ENCODE measurements around the gene ITLN1.
"Not testable (repeated sequence)": the region's sequence is repeated elsewhere in the genome, so short reads cannot be mapped to it uniquely, and the experiment has no call there.

ITLN1 gene

GRCh38 chr1:160879056-160879455 is 5.9 kb downstream of the ITLN1 start:
- no peaks in the 10 kb centered on the region for H3K27me3 ChIP-seq (ENCODE audit: insufficient read depth, low read length, poor library complexity)
- H3K79me2 ChIP-seq (ENCODE audit: insufficient read depth, low read length): no peaks in the 10 kb centered on the region
- H4K20me1 ChIP-seq (ENCODE audit: insufficient read depth, low read length): no peaks in the 10 kb centered on the region
- H3K4me1 ChIP-seq (ENCODE audit: insufficient read depth, low read length): no peaks in the 10 kb centered on the region
- H3K4me2 ChIP-seq (ENCODE audit: insufficient read depth, low read length): no peak overlapping the region
- DNase-seq: no peak
- H3K27ac ChIP-seq (ENCODE audit: low read length): no peak overlapping the region
- TF ChIP-seq, protein P1, sequence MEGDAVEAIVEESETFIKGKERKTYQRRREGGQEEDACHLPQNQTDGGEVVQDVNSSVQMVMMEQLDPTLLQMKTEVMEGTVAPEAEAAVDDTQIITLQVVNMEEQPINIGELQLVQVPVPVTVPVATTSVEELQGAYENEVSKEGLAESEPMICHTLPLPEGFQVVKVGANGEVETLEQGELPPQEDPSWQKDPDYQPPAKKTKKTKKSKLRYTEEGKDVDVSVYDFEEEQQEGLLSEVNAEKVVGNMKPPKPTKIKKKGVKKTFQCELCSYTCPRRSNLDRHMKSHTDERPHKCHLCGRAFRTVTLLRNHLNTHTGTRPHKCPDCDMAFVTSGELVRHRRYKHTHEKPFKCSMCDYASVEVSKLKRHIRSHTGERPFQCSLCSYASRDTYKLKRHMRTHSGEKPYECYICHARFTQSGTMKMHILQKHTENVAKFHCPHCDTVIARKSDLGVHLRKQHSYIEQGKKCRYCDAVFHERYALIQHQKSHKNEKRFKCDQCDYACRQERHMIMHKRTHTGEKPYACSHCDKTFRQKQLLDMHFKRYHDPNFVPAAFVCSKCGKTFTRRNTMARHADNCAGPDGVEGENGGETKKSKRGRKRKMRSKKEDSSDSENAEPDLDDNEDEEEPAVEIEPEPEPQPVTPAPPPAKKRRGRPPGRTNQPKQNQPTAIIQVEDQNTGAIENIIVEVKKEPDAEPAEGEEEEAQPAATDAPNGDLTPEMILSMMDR (IDR thresholded peaks at IDR 0.05; ENCODE audit: borderline replicate concordance, extremely low read depth, low read length, poor library complexity, severe bottlenecking): no peak
- no peak for TF ChIP-seq EZH2 (IDR thresholded peaks at IDR 0.05; ENCODE audit: borderline replicate concordance, low read depth, low read length, severe bottlenecking)
- no peaks in the 10 kb centered on the region for H3K36me3 ChIP-seq (ENCODE audit: insufficient read depth, low read length)
- no peak overlapping the region for H2AFZ ChIP-seq (ENCODE audit: low read depth, low read length)
- no peak overlapping the region for H3K4me3 ChIP-seq (ENCODE audit: low read depth in 1 of 2, low read length in 2 of 2)
- H3K9ac ChIP-seq (ENCODE audit: low read depth, low read length): no peak overlapping the region
- H3K9me3 ChIP-seq (ENCODE audit: insufficient read depth, low read length, severe bottlenecking): no peaks in the 10 kb centered on the region
- no peak for ATAC-seq (ENCODE audit: insufficient read depth, low read depth)

GRCh38 chr1:160877221-160877620 is 7.8 kb downstream of the ITLN1 start:
- H3K4me1 ChIP-seq (ENCODE audit: insufficient read depth, low read length): no peaks in the 10 kb centered on the region
- H3K9me3 ChIP-seq (ENCODE audit: insufficient read depth, low read length, severe bottlenecking): no peaks in the 10 kb centered on the region
- no peak overlapping the region for H3K9ac ChIP-seq (ENCODE audit: low read depth, low read length)
- H4K20me1 ChIP-seq (ENCODE audit: insufficient read depth, low read length): no peaks in the 10 kb centered on the region
- no peak overlapping the region for H3K4me2 ChIP-seq (ENCODE audit: insufficient read depth, low read length)
- TF ChIP-seq, protein P1 (IDR thresholded peaks at IDR 0.05; ENCODE audit: borderline replicate concordance, extremely low read depth, low read length, poor library complexity, severe bottlenecking): peak; percentile 49
- TF ChIP-seq EZH2 (IDR thresholded peaks at IDR 0.05; ENCODE audit: borderline replicate concordance, low read depth, low read length, severe bottlenecking): no peak
- no peaks in the 10 kb centered on the region for H3K79me2 ChIP-seq (ENCODE audit: insufficient read depth, low read length)
- no peak overlapping the region for H2AFZ ChIP-seq (ENCODE audit: low read depth, low read length)
- H3K27me3 ChIP-seq (ENCODE audit: insufficient read depth, low read length, poor library complexity): no peaks in the 10 kb centered on the region
- H3K27ac ChIP-seq (ENCODE audit: low read length): no peak overlapping the region
- H3K36me3 ChIP-seq (ENCODE audit: insufficient read depth, low read length): no peaks in the 10 kb centered on the region
- H3K4me3 ChIP-seq (ENCODE audit: low read depth in 1 of 2, low read length in 2 of 2): no peak overlapping the region
- DNase-seq (no peak), ATAC-seq (ENCODE audit: insufficient read depth, low read depth) (peak; percentile 64; the same call in 2 of the 3 replicates)

- Histone ChIP-seq H3K27ac (ENCODE audit: low read length) (no peak overlapping the region), H3K4me3 (ENCODE audit: low read depth in 1 of 2, low read length in 2 of 2) (no peak overlapping the region), H3K4me1 (ENCODE audit: insufficient read depth, low read length) (no peaks in the 10 kb centered on the region), H4K20me1 (ENCODE audit: insufficient read depth, low read length) (no peaks in the 10 kb centered on the region), H3K4me2 (ENCODE audit: insufficient read depth, low read length) (no peak overlapping the region), H2AFZ (ENCODE audit: low read depth, low read length) (no peak overlapping the region), H3K9me3 (ENCODE audit: insufficient read depth, low read length, severe bottlenecking) (no peaks in the 10 kb centered on the region), H3K9ac (ENCODE audit: low read depth, low read length) (no peak overlapping the region), H3K27me3 (ENCODE audit: insufficient read depth, low read length, poor library complexity) (no peaks in the 10 kb centered on the region), H3K36me3 (ENCODE audit: insufficient read depth, low read length) (no peaks in the 10 kb centered on the region), H3K79me2 (ENCODE audit: insufficient read depth, low read length) (no peaks in the 10 kb centered on the region)
- no peak for DNase-seq
- TF ChIP-seq EZH2 (IDR thresholded peaks at IDR 0.05; ENCODE audit: borderline replicate concordance, low read depth, low read length, severe bottlenecking): no peak
- TF ChIP-seq, protein P1 (IDR thresholded peaks at IDR 0.05; ENCODE audit: borderline replicate concordance, extremely low read depth, low read length, poor library complexity, severe bottlenecking): no peak
- ATAC-seq (ENCODE audit: insufficient read depth, low read depth): no peak
These were observed 8.7 kb downstream of the ITLN1 start for GRCh38 chr1:160876311-160876710.

DNA sequence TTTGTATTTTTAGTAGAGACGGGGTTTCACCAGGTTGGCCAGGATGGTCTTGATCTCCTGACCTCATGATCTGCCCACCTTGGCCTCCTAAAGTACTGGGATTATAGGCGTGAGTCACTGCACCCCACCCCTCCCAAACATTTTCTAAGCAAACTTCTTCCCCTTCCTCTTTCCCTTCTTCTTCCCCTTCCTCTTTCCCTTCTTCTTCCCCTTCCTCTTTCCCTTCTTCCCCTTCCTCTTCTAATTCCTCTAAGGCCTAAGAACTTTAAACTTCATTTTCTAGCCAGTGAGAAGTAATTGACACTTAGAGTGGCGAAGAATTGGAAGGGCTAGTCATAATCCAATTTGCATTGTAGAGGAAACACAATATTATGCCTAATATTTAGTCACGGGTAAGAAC is 9.4 kb downstream of the ITLN1 start:
- H3K27me3 ChIP-seq (ENCODE audit: insufficient read depth, low read length, poor library complexity); H3K4me1 ChIP-seq (ENCODE audit: insufficient read depth, low read length); H3K36me3 ChIP-seq (ENCODE audit: insufficient read depth, low read length); H3K27ac ChIP-seq (ENCODE audit: low read length); ATAC-seq (ENCODE audit: insufficient read depth, low read depth); H2AFZ ChIP-seq (ENCODE audit: low read depth, low read length); H3K4me3 ChIP-seq (ENCODE audit: low read depth in 1 of 2, low read length in 2 of 2); H4K20me1 ChIP-seq (ENCODE audit: insufficient read depth, low read length); H3K9me3 ChIP-seq (ENCODE audit: insufficient read depth, low read length, severe bottlenecking); H3K4me2 ChIP-seq (ENCODE audit: insufficient read depth, low read length); H3K79me2 ChIP-seq (ENCODE audit: insufficient read depth, low read length); DNase-seq; H3K9ac ChIP-seq (ENCODE audit: low read depth, low read length): not testable (repeated sequence)
